Epithelial cell of proximal tubule (primary cell): ENCODE measurements around the gene MYO3B. TPM values are rescaled to one million over a fixed set of nuclear protein-coding genes. Genes with fewer than 3 reads are reported as not detected.

Experiments
- DNase-seq: peaks from one replicate; pipeline ENCODE4 v3.0.0-alpha.2; 2011; ENCODE audit warnings: low read depth
- H3K4me3 ChIP-seq: 2 replicates; pipeline ENCODE4 v1.5.1; 2011; ENCODE audit warnings: low read depth, mild to moderate bottlenecking, low read length
- total RNA-seq: library from RNA; depleted of rRNA; stranded (reverse); fragments of >200 nt; gene quantifications from 2 replicates; pipeline ENCODE4 v1.2.3, GENCODE V29; 2015
- TF ChIP-seq, protein P1 (sequence below): conservative IDR thresholded peaks from 2 replicates; pipeline ENCODE4 v1.5.1; 2012; ENCODE audit warnings: low read depth, mild to moderate bottlenecking, low read length

The MYO3B gene
- total RNA-seq, 1 donor from 2014 or later = 0.35 TPM

- no peak overlapping the region for H3K4me3 ChIP-seq
- TF ChIP-seq, protein P1, sequence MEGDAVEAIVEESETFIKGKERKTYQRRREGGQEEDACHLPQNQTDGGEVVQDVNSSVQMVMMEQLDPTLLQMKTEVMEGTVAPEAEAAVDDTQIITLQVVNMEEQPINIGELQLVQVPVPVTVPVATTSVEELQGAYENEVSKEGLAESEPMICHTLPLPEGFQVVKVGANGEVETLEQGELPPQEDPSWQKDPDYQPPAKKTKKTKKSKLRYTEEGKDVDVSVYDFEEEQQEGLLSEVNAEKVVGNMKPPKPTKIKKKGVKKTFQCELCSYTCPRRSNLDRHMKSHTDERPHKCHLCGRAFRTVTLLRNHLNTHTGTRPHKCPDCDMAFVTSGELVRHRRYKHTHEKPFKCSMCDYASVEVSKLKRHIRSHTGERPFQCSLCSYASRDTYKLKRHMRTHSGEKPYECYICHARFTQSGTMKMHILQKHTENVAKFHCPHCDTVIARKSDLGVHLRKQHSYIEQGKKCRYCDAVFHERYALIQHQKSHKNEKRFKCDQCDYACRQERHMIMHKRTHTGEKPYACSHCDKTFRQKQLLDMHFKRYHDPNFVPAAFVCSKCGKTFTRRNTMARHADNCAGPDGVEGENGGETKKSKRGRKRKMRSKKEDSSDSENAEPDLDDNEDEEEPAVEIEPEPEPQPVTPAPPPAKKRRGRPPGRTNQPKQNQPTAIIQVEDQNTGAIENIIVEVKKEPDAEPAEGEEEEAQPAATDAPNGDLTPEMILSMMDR = no peak
- no peak for DNase-seq
These were observed 33.2 kb upstream of the MYO3B start for GRCh38 chr2:170144761-170145160.

- H3K4me3 ChIP-seq = no peak overlapping the region
- TF ChIP-seq, protein P1 = no peak
- DNase-seq = no peak
These were observed 32.8 kb upstream of the MYO3B start for GRCh38 chr2:170145191-170145590.

DNA sequence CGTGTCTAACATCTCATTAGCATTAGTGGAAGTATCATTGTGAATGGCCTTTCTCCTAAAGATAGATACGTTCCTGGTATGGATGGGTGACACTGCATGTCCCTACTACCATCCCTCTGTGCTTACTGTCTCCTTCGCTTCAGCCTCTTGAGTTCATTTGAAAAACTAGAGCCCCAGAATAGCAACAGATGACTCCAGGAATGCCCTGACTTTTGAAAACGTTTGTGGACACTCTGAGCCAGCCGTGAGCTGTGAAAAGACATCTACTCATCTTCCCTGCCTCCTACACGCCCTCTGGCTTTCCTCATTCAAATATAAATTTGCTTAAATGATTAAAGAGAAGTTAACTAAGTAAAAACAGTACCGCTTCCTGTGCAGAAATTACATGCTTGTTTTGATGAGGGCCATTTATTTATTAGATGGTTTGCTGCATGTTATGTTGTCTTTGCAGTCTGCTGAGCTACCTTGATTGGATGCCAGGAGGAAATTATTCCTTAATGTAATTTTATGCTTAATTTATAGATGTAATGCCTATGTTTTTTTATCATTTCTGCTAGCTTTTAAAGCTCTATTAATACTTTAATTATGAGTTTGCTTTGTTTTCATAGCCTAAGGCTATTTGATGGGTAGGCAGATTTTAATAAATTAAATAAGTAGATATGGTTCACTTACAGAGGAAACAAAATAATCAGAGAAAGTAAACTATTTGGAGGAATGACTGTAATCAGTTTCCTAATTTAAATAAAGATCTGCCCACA lies 32.1 kb upstream of the MYO3B start:
- no peak overlapping the region for H3K4me3 ChIP-seq
- TF ChIP-seq, protein P1 = no peak
- no peak for DNase-seq

DNA sequence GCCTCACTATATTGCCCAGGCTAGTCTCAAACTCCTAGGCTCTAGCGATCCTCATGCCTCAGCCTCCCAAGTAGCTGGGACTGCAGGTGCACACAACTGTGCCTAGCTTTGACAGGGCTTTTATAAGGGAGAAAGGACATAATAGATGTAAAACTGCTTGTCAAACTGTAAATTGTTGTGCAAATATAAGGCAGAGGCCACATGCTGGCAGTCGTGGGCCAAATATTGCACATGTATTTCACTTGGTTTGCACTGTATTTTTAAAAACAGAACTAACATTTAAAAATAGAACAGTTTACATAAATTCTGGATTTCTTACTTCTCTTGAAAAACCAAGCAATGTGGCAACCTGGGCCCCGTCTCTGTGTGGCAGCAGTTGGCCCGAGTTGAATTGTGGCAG lies 31.2 kb upstream of the MYO3B start:
- no peak overlapping the region for H3K4me3 ChIP-seq
- TF ChIP-seq, protein P1 = no peak
- DNase-seq = no peak

GRCh38 chr2:170147576-170147975 lies 30.4 kb upstream of the MYO3B start:
- H3K4me3 ChIP-seq = no peak overlapping the region
- TF ChIP-seq, protein P1 = no peak
- DNase-seq = no peak

- TF ChIP-seq, protein P1 = no peak
- no peak overlapping the region for H3K4me3 ChIP-seq
- no peak for DNase-seq
These were observed 29.8 kb upstream of the MYO3B start for GRCh38 chr2:170148161-170148560.

GRCh38 chr2:170152421-170152820 lies 25.5 kb upstream of the MYO3B start:
- TF ChIP-seq, protein P1 = no peak
- no peak for DNase-seq
- no peak overlapping the region for H3K4me3 ChIP-seq
